ENCODE data around the gene EFNA5.

EFNA5 gene

GRCh38 chr5:107539726-107540330 lies 130.9 kb downstream of the EFNA5 start:
- H3K36me3 ChIP-seq, result no peaks in the 10 kb centered on the region
- H3K27ac ChIP-seq, result no peak overlapping the region
- TF ChIP-seq CTCF (IDR thresholded peaks at IDR 0.05; ENCODE audit: low read depth, low read length), result no peak
- H3K9me3 ChIP-seq (ENCODE audit: severe bottlenecking), result no peaks in the 10 kb centered on the region
- no peak overlapping the region for H3K4me3 ChIP-seq (ENCODE audit: low read depth, low read length)
- no peaks in the 10 kb centered on the region for H3K27me3 ChIP-seq (ENCODE audit: insufficient read depth, low read depth, severe bottlenecking)
- DNase-seq, result peak; percentile 13

- DNase-seq, result no peak
- H3K9me3 ChIP-seq (ENCODE audit: severe bottlenecking), result no peaks in the 10 kb centered on the region
- H3K36me3 ChIP-seq, result no peaks in the 10 kb centered on the region
- no peak overlapping the region for H3K4me3 ChIP-seq (ENCODE audit: low read depth, low read length)
- H3K27ac ChIP-seq, result no peak overlapping the region
- no peak for TF ChIP-seq CTCF (IDR thresholded peaks at IDR 0.05; ENCODE audit: low read depth, low read length)
- H3K27me3 ChIP-seq (ENCODE audit: insufficient read depth, low read depth, severe bottlenecking), result no peaks in the 10 kb centered on the region
Measured at GRCh38 chr5:107538805-107539445, 131.8 kb downstream of the EFNA5 start.

- no peaks in the 10 kb centered on the region for H3K36me3 ChIP-seq
- no peaks in the 10 kb centered on the region for H3K9me3 ChIP-seq (ENCODE audit: severe bottlenecking)
- no peaks in the 10 kb centered on the region for H3K27me3 ChIP-seq (ENCODE audit: insufficient read depth, low read depth, severe bottlenecking)
- DNase-seq, result no peak
- no peak for TF ChIP-seq CTCF (IDR thresholded peaks at IDR 0.05; ENCODE audit: low read depth, low read length)
- H3K27ac ChIP-seq, result no peak overlapping the region
- no peak overlapping the region for H3K4me3 ChIP-seq (ENCODE audit: low read depth, low read length)
Measured at GRCh38 chr5:107538331-107538730, 132.4 kb downstream of the EFNA5 start.

GRCh38 chr5:107535849-107536248 lies 134.9 kb downstream of the EFNA5 start:
- Histone ChIP-seq H3K9me3 (ENCODE audit: severe bottlenecking) (no peaks in the 10 kb centered on the region), H3K36me3 (no peaks in the 10 kb centered on the region), H3K4me3 (ENCODE audit: low read depth, low read length) (no peak overlapping the region), H3K27me3 (ENCODE audit: insufficient read depth, low read depth, severe bottlenecking) (no peaks in the 10 kb centered on the region), H3K27ac (no peak overlapping the region)
- no peak for TF ChIP-seq CTCF (IDR thresholded peaks at IDR 0.05; ENCODE audit: low read depth, low read length)
- DNase-seq, result no peak

GRCh38 chr5:107533910-107534876 lies 136.5 kb downstream of the EFNA5 start:
- H3K27ac ChIP-seq, result no peak overlapping the region
- H3K4me3 ChIP-seq (ENCODE audit: low read depth, low read length), result no peak overlapping the region
- no peaks in the 10 kb centered on the region for H3K9me3 ChIP-seq (ENCODE audit: severe bottlenecking)
- no peaks in the 10 kb centered on the region for H3K36me3 ChIP-seq
- TF ChIP-seq CTCF (IDR thresholded peaks at IDR 0.05; ENCODE audit: low read depth, low read length), result no peak
- H3K27me3 ChIP-seq (ENCODE audit: insufficient read depth, low read depth, severe bottlenecking), result no peaks in the 10 kb centered on the region
- DNase-seq, result no peak

All from WERI-Rb-1 (cell line).